Chondrocyte (in vitro differentiated cells): ENCODE measurements around the gene SIK2. TPM values are rescaled to one million over a fixed set of nuclear protein-coding genes. Genes with fewer than 3 reads are reported as not detected.

Experiments
- DNase-seq: peaks from one replicate; pipeline ENCODE4 v3.0.0; 2021; ENCODE audit warnings: mixed read lengths, low spot score
- H3K27ac Mint-ChIP-seq: one replicate; pipeline ENCODE4 v1.8.0; 2021; ENCODE audit warnings: mild to moderate bottlenecking, moderate library complexity, mixed read lengths; ENCODE audit not compliant: unreplicated experiment
- H3K27me3 Mint-ChIP-seq: 2 replicates; pipeline ENCODE4 v1.8.0; 2021; ENCODE audit warnings: low read depth, mixed read lengths
- H3K36me3 Mint-ChIP-seq: 2 replicates; pipeline ENCODE4 v1.8.0; 2021; ENCODE audit warnings: low read depth, mixed read lengths
- H3K4me1 Mint-ChIP-seq: 2 replicates; pipeline ENCODE4 v1.8.0; 2021; ENCODE audit warnings: low read depth, mild to moderate bottlenecking, mixed read lengths
- H3K4me3 Mint-ChIP-seq: one replicate; pipeline ENCODE4 v1.8.0; 2021; ENCODE audit warnings: mild to moderate bottlenecking, moderate library complexity, mixed read lengths; ENCODE audit not compliant: unreplicated experiment
- H3K9me3 Mint-ChIP-seq: 2 replicates; pipeline ENCODE4 v1.8.0; 2021; ENCODE audit warnings: low read depth, mixed read lengths
- total RNA-seq: library from RNA; stranded (reverse); gene quantifications from 3 replicates; pipeline ENCODE4 v1.2.1, GENCODE V29; 2021
- TF ChIP-seq, protein P1 (sequence below): fragments of 200-600 bp; sonication (generic); IDR thresholded peaks from 2 replicates; pipeline ENCODE4 v1.5.0; 2021; ENCODE audit warnings: antibody characterized with exemption, mild to moderate bottlenecking, moderate library complexity

SIK2 gene
- total RNA-seq, 1 donor from 2014 or later: 16.2 TPM

GRCh38 chr11:111631024-111631665 lies 28.9 kb downstream of the SIK2 start:
- Mint-ChIP-seq H3K4me3 (no peak overlapping the region), H3K27me3 (no peaks in the 10 kb centered on the region), H3K36me3 (peaks cover 1% of the 10 kb centered on the region), H3K9me3 (no peaks in the 10 kb centered on the region), H3K4me1 (peaks cover 25% of the 10 kb centered on the region), H3K27ac (no peak overlapping the region)
- TF ChIP-seq, protein P1, sequence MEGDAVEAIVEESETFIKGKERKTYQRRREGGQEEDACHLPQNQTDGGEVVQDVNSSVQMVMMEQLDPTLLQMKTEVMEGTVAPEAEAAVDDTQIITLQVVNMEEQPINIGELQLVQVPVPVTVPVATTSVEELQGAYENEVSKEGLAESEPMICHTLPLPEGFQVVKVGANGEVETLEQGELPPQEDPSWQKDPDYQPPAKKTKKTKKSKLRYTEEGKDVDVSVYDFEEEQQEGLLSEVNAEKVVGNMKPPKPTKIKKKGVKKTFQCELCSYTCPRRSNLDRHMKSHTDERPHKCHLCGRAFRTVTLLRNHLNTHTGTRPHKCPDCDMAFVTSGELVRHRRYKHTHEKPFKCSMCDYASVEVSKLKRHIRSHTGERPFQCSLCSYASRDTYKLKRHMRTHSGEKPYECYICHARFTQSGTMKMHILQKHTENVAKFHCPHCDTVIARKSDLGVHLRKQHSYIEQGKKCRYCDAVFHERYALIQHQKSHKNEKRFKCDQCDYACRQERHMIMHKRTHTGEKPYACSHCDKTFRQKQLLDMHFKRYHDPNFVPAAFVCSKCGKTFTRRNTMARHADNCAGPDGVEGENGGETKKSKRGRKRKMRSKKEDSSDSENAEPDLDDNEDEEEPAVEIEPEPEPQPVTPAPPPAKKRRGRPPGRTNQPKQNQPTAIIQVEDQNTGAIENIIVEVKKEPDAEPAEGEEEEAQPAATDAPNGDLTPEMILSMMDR: no peak
- no peak for DNase-seq

DNA sequence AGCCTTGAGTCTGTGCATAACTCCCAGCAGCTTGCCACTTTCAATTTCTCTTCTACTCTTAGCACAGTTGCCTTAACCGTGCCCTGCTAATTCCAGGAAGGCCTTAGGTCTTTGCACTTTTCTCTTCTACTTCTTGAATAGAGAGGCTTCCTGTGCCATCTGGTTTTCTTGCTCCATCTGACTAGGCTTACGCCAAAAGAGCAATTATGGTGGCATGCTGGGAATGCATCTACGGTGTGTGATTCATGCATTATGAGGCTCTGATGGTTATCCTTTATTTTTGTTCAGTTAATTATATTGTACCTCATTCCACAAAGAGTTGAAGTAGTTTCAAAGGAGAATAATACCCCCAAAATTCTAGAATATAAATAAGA lies 29.4 kb downstream of the SIK2 start:
- Mint-ChIP-seq H3K27me3 (no peaks in the 10 kb centered on the region), H3K9me3 (no peaks in the 10 kb centered on the region), H3K4me1 (peaks cover 30% of the 10 kb centered on the region), H3K27ac (no peak overlapping the region), H3K4me3 (no peak overlapping the region), H3K36me3 (peaks cover 1% of the 10 kb centered on the region)
- no peak for DNase-seq
- TF ChIP-seq, protein P1: no peak

DNA sequence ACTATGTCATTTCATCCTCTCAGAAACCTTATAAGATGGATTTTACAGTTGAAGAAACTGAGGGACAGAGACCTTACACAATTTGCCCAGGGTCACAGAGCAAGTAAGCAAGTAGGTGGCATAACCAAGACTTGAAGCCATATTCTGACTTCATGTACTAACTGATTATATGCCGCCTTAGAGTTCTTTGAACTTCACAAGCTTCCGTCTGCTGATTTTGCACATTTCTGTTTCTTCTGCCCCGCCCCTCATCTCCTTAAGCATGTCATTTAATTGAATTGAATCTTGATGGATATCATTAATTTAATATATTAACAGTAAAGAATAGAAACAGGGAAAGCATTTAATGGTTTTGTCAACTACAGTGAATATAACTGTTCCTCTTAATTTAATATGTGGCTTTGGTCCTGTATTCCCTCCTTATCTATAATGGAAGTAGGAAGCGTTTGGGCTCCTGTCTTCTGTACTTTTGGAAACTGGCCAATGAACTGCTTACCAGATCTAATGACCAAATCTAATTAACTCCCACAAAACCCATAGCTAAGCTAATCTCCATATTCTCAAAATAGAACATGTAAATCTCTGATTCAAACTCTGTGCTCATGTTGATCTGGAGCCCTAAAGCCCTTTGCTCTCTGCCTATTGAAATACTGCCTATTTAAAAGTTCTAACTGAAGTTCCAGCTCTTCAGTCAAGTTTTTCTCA lies 30.4 kb downstream of the SIK2 start:
- TF ChIP-seq, protein P1: no peak
- Mint-ChIP-seq H3K27ac (no peak overlapping the region), H3K9me3 (no peaks in the 10 kb centered on the region), H3K4me1 (peaks cover 33% of the 10 kb centered on the region), H3K36me3 (peaks cover 2% of the 10 kb centered on the region), H3K27me3 (no peaks in the 10 kb centered on the region), H3K4me3 (no peak overlapping the region)
- DNase-seq: no peak

DNA sequence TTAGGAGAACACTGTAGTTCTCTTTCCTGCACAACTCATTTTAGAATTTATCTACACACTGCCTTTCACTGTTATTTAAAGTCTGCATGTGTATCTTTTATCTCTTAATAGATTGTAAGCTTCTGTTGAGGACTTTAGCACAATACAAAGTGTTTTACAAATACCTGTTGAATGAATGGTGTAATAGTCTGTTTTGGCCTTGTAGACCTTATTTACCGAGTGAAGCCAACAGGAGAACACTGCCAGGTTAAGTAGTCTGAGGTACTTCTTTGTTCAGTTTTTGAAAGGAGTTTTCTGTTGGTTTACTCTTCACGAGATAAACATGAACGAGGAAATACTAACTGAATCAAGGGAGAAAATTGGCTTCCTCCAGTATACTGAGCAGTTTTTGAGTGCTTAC lies 31.0 kb downstream of the SIK2 start:
- no peak for DNase-seq
- peaks cover 4% of the 10 kb centered on the region for H3K36me3 Mint-ChIP-seq
- H3K4me1 Mint-ChIP-seq: peaks cover 34% of the 10 kb centered on the region
- H3K9me3 Mint-ChIP-seq: no peaks in the 10 kb centered on the region
- H3K27me3 Mint-ChIP-seq: no peaks in the 10 kb centered on the region
- TF ChIP-seq, protein P1: no peak
- H3K27ac Mint-ChIP-seq: no peak overlapping the region
- H3K4me3 Mint-ChIP-seq: no peak overlapping the region

DNA sequence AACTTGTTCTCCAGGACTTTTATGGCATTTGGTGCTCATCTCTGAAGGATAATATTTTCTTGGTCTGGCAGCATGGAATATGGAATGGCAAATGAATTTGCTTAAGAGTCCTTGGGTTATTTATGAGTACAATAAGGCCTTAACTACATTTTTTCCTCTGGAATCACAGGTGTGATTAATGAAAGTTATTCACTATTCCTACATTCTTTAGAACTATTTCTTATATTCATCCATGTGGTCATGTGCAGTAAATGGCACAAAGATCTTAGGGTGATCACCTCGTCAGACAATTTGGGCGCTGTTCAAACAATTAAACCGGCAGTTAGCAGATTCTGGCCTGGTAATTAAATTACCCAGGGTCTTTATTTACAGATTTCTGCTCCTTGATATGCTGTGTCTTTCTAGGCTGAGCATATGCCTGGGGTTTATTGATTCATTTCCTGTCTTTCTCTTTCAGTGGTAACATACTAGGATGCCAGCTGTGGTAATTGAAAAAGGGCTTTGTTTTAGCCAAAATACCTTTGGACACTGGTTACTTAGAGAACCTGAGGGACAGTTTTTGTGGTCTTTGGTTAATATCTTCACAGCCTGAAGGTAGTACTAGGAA lies 31.6 kb downstream of the SIK2 start:
- H3K9me3 Mint-ChIP-seq: no peaks in the 10 kb centered on the region
- no peak overlapping the region for H3K27ac Mint-ChIP-seq
- H3K36me3 Mint-ChIP-seq: peaks cover 5% of the 10 kb centered on the region
- H3K4me3 Mint-ChIP-seq: no peak overlapping the region
- peaks cover 39% of the 10 kb centered on the region for H3K4me1 Mint-ChIP-seq
- DNase-seq: no peak
- TF ChIP-seq, protein P1: no peak
- no peaks in the 10 kb centered on the region for H3K27me3 Mint-ChIP-seq
